ENCODE results near the gene CCDC178.

Gene CCDC178

GRCh38 chr18:32889615-32890593 is 550.6 kb downstream of the CCDC178 start:
- DNase-seq (ENCODE audit: low read depth in 3 of 3, low spot score in 1 of 3): no peak

GRCh38 chr18:32888306-32888705 is 552.2 kb downstream of the CCDC178 start:
- DNase-seq (ENCODE audit: low read depth in 3 of 3, low spot score in 1 of 3): no peak
